SIG-M5 treated with dmso at 0.1 percent for 504 hours (cell line): ENCODE results near the gene PPM1F.
"Not testable (repeated sequence)": the region's sequence is repeated elsewhere in the genome, so short reads cannot be mapped to it uniquely, and the experiment has no call there.

Source experiments
- DNase-seq: peaks from one replicate; lab custom pipeline; 2025; ENCODE audit not compliant: unreplicated experiment; lab: John Stamatoyannopoulos, UW

Gene PPM1F

DNA sequence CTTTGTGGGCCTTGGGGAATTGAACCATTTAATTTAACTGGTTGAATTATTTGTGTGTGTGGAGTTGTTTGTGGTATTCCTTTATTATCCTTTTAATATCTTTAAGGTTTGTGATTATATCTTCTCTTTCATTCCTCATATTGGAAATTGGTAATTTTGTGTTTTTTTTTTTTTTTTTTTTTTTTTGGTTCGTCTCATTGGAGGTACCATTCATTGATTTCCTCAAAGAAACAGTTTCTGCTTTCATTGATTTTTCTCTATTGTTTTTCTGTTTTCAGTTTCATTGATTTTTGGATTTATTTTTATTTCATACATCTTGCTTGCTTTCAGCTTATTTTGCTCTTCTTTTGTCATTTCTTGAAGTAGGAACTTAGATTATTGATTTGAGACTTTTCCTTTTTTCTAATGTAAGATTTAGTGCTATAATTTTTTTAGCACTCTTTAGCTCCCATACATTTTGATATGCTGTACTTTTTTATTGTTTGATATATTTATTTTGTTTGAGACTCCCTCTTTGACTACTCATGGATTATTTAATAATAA lies 54.2 kb downstream of the PPM1F start:
- no peak for DNase-seq

DNA sequence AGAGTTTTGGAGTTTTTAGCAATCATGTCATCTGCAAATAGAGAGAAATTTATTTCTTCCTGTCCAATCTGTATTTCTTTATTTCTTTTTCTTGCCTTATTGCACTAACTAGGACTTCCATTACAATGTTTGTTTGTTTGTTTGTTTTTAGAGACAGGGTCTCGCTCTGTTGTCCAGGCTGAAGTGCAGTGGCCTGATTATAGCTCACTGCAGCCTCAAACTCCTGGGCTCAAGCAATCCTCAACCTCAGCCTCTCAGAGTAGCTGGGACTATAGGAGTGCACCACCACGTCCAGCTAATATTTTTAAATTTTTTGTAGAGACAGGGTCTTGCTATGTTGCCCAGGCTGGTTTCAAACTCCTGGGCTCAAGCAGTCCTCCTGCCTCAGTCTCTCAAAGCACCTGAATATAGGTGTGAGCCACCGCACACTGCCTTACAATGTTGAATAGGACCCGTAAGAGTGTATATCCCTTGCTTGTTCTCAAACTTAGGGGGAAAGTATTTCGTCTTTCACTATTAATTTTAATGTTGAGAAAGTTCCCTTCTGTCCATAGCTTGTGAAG lies 55.6 kb downstream of the PPM1F start:
- no peak for DNase-seq

DNA sequence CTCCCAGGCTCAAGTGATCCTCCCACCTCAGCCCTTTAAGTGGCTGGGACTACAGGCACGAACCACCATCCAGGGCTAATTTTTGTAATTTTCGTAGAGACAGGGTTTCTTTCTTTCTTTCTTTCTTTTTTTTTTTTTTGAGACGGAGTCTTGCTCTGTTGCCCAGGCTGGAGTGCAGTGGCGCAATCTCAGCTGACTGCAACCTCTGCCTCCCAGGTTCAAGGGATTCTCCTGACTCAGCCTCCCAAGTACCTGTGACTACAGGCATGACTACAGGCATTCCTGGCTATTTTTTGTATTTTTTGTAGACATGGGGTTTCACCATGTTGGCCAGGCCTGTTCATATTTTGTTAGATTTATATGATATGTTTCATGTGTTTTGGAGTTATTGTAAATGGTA lies 56.4 kb downstream of the PPM1F start:
- DNase-seq, result not testable (repeated sequence)

DNA sequence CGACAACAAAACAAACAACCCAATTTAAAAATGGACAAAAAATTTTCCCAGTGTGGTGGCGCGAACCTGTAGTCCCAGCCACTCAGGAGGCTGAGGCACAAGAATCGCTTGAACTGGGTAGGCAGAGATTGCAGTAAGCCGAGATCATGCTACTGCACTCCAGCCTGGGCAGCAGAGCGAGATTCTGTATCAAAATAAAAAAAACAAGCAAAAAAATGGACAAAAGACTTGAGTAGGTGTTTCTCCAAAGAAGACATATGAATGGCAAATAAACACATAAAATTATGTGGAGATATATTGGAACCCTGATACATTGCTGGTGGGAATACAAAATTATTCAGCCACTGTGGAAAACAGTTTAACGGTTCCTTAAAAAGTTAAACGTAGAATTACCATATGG lies 57.8 kb downstream of the PPM1F start:
- DNase-seq, result no peak

DNA sequence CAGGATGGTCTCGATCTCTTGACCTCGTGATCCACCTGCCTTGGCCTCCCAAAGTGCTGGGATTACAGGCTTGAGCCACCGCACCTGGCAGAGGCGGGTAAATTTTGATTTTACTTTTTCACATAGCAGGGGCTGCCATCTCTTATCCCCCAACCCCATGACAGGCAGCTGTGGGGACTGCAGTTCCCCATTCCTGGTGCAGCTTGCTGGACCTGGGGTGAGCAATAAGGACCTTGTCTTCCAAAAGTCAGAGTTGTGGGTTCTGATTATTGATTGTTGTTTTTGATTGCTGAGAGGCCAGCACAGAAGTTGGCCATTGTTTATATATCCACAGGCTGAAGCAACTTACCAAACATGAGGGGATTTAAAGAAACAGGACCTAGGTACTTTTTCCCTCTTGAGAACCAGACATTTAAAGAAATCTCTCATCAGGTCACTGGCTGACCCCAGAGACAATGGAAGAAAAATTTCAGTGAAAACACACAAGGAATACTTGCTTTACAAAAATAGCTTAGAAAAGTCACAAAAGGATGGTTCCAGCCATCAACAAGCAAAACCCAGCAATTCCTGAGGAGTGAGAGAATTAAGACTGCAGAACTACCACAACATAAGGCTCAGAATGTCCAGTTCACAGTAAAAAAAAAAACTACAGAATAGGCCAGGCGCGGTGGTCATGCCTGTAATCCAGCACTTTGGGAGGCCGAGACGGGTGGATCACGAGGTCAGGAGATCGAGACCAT lies 63.2 kb downstream of the PPM1F start:
- DNase-seq, result no peak

- no peak for DNase-seq
These were observed 64.8 kb downstream of the PPM1F start for GRCh38 chr22:21887841-21888240.

GRCh38 chr22:21883930-21884329 lies 68.7 kb downstream of the PPM1F start:
- DNase-seq, result not testable (repeated sequence)

- not testable (repeated sequence) for DNase-seq
These were observed 69.8 kb downstream of the PPM1F start for GRCh38 chr22:21882754-21883333.

GRCh38 chr22:21881841-21882753 lies 70.6 kb downstream of the PPM1F start:
- DNase-seq, result no peak

DNA sequence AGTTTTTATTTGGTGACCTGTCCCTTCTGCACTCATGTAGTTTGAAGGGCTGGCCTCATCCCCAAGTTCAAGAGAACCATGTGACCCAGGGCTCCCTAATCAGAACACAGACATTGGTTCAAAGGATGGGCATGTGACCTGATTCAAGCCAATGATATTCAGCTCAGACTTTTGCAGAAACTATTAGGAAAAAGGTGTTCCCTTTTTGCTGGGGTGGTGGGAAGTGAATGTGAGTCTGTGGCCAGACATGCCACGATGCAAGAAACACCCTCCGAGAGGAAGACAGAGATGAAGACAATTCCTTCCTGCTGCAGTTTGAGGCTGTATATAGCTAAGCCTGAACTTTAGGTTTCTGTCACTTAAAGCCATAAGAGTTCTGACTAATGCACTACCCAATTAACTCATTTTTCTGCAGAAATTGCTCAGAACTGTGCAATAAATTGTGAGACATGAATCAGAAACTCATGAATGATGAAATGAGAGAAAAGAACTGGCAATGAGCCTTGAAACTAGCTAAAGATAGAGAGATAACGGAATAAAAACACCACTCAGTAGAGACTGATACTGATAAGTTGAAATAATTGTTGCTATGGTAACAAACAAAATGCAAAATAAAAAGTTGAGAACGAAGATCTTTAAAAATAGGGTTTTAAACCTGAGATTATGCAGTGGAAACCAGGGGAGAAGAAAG lies 76.0 kb downstream of the PPM1F start:
- peak; percentile 41 for DNase-seq

DNA sequence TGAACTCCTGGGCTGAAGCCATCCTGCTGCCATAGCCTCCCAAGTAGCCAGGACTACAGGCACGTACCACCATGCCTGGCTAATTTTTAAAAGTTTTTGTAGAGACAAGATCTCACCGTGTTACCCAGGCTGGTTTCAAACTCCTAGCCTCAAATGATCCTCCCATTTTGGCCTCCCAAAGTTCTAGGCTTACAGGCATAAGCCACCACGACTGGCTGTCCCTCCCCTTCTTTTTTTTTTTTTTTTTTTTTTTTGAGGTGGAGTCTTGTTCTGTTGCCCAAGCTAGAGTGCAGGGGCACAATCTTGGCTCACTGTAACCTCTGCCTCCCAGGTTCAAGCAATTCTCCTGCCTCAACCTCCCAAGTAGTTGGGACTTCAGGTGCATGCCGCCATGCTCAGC lies 77.7 kb downstream of the PPM1F start:
- DNase-seq, result not testable (repeated sequence)

DNA sequence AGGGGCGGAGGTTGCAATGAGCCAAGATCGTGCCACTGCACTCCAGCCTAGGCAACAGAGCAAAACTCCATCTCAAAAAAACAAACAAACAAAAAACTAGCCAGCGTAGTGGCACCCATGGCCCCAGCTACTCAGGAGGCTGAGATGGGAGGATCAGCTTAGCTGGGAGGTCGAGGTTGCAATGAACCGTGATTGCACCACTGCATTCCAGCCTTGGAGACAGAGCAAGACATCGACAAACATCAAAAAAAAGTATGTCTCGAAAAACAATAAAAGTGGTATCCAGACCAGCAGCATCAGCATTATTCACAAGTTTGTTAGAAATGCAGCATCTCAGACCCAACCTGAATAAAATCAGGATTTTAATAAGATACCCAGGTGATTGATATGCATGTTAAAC lies 79.0 kb downstream of the PPM1F start:
- no peak for DNase-seq

GRCh38 chr22:21872741-21873140 lies 79.9 kb downstream of the PPM1F start:
- not testable (repeated sequence) for DNase-seq
